AG09319 (cell line): ENCODE results near the gene HOXB8.
A peak's percentile ranks its signal among the peaks of the same experiment; 100 is the strongest.

Source experiments
- DNase-seq: peaks from one replicate; pipeline ENCODE4 v3.0.0-alpha.2; 2010; ENCODE audit warnings: low read depth; ENCODE audit errors: extremely low read depth
- CTCF ChIP-seq: IDR thresholded peaks from 2 replicates; pipeline ENCODE4 v1.5.1; 2011; ENCODE audit warnings: low read depth, mild to moderate bottlenecking, inconsistent platforms, low read length, moderate library complexity

The HOXB8 gene

GRCh38 chr17:48613862-48614694 is 1.0 kb downstream of the HOXB8 start:
- TF ChIP-seq CTCF: no peak
- no peak for DNase-seq

- TF ChIP-seq CTCF: peak; percentile 6
- DNase-seq: no peak
These were observed 2.0 kb downstream of the HOXB8 start for GRCh38 chr17:48612854-48613691.

- no peak for TF ChIP-seq CTCF
- DNase-seq: no peak
These were observed 2.6 kb downstream of the HOXB8 start for GRCh38 chr17:48612456-48612853.

- no peak for DNase-seq
- no peak for TF ChIP-seq CTCF
These were observed 3.2 kb downstream of the HOXB8 start for GRCh38 chr17:48611681-48612455.

- no peak for DNase-seq
- no peak for TF ChIP-seq CTCF
These were observed 3.9 kb downstream of the HOXB8 start for GRCh38 chr17:48611213-48611612.

GRCh38 chr17:48610282-48611211 is 4.5 kb downstream of the HOXB8 start, which contains the start of gene HOXB7:
HOXB7 (minus strand) TSS chr17:48611017; CDS start chr17:48610918, 99 bp downstream.
- DNase-seq: no peak
- no peak for TF ChIP-seq CTCF
